Measurements from ENCODE around the gene CDH1.
"Not testable (repeated sequence)": the region's sequence is repeated elsewhere in the genome, so short reads cannot be mapped to it uniquely, and the experiment has no call there.

Gene CDH1

DNA sequence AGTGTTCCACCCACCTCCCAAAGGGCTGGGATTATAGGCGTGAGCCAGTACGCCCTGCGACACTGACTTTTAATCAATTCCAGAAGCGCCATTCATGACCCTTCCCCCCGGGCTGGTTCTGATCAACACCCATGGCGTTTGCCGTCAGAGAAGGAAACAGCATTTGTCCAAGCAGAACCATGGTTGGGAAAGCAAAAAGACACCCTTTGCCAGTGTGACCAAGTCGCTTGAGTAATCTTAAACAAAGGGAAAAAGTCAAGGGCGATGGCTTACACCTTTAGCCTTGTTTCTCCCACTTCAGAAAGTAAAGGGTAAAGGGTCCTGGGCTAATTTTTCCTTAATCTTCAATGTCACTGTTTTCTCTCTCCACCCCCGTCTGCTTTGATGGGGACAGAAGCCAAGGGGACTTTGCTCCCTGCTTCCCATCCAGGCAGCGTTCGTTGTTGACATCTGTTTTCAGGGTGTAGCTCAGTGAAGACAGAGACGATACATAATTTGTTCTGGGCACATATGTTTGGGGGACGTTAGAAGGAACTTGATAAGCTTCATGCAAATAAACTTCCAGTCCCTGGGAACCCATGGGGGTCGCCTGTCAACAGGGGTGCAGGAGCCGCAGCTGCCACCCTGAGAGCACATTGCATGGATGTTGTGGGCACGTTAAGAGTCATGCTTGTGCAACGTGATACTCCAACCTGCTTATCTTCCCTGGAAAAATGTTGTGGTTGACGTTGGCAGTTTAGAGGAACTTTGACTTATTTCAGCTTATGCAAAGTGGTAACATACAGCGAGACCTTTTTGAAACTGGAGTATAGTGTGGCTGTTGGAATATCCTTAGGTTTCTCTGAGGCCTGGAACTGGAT is 55.6 kb downstream of the CDH1 start:
- DNase-seq = no peak

DNA sequence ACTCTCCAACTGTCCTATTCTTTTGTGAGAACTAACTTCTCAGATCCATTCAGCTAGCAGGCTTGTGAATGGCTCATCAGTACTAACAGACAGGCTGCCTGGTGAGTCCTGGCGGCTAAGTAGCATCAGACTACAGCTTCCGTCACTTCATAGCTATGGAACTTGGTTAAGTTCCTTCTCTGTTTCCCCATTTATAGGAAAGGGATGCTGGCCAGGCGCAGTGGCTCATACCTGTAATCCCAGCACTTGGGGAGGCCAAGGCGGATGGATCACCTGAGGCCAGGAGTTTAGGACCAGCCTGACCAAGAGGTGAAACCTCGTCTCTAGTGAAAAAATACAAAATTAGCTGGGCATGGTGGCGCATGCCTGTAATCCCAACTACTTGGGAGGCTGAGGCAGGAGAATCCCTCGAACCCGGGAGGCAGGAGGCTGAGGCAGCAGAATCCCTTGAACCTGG is 56.3 kb downstream of the CDH1 start:
- DNase-seq = no peak

GRCh38 chr16:68798398-68798797 is 61.3 kb downstream of the CDH1 start:
- peak; percentile 47 for DNase-seq

- DNase-seq = peak; percentile 68
These were observed 63.3 kb downstream of the CDH1 start for GRCh38 chr16:68800257-68800875.

GRCh38 chr16:68802190-68802589 is 65.1 kb downstream of the CDH1 start:
- DNase-seq = no peak

- no peak for DNase-seq
These were observed 69.3 kb downstream of the CDH1 start for GRCh38 chr16:68806422-68806821.

- DNase-seq = no peak
These were observed 69.9 kb downstream of the CDH1 start for GRCh38 chr16:68806981-68807380.

DNA sequence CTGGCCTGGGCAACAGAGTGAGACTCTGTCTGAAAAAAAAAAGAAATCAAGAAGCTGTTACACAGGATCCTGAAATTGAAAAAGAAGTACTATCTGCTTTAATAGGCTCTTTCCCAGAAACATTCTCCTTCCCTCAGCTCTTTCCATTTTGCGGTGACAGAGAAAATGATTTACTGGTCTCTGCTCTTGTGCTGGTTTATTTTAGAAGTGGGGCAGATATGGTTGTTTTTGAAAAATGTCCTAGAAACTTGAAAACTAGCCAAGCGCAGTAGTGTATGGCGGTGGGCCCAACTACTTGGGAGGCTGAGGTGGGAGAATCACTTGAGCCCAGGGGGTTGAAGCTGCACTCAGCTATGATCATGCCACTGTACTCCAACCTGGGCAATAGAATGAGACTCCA is 77.4 kb downstream of the CDH1 start:
- DNase-seq = no peak

- DNase-seq = no peak
These were observed 86.5 kb downstream of the CDH1 start for GRCh38 chr16:68823401-68824135.

- no peak for DNase-seq
These were observed 88.3 kb downstream of the CDH1 start for GRCh38 chr16:68825427-68825826.

DNA sequence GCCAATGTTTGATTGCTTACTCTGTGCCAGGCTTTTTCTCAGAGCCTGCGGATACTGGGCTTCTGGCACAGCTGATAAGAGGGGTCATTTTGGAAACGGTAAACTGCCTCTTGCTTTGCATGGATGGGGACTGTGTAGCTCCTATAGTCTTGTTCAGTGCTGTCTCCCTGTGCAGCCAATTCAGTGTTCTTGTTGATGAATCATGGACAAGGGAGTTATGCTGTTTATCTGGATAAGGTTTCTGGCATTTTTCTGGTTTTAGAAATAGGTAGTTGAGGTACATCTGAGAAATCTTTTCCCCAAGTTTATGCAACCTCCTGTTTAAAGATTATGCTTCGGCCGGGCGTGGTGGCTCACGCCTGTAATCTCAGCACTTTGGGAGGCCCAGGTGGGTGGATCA is 89.6 kb downstream of the CDH1 start:
- DNase-seq = no peak

GRCh38 chr16:68833251-68833650 is 96.2 kb downstream of the CDH1 start:
- DNase-seq = no peak

DNA sequence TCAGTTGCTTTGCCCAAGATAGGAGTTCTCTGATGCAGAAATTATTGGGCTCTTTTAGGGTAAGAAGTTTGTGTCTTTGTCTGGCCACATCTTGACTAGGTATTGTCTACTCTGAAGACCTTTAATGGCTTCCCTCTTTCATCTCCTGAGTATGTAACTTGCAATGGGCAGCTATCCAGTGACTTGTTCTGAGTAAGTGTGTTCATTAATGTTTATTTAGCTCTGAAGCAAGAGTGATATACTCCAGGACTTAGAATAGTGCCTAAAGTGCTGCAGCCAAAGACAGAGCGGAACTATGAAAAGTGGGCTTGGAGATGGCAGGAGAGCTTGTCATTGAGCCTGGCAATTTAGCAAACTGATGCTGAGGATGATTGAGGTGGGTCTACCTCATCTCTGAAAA is 97.5 kb downstream of the CDH1 start:
- no peak for DNase-seq

GRCh38 chr16:68835970-68836369 is 98.9 kb downstream of the CDH1 start:
- DNase-seq = no peak

- DNase-seq = no peak
These were observed 102.7 kb downstream of the CDH1 start for GRCh38 chr16:68839831-68840230.

GRCh38 chr16:68842964-68843481 is 105.9 kb downstream of the CDH1 start:
- DNase-seq = not testable (repeated sequence)

GRCh38 chr16:68843482-68844210 is 106.6 kb downstream of the CDH1 start, which contains the start of gene TANGO6:
Gene TANGO6 (plus strand): TSS chr16:68843531. CDS start chr16:68843618, 87 bp downstream.
- DNase-seq = peak; percentile 86

- DNase-seq = no peak
These were observed 107.1 kb downstream of the CDH1 start for GRCh38 chr16:68844211-68844564.

DNA sequence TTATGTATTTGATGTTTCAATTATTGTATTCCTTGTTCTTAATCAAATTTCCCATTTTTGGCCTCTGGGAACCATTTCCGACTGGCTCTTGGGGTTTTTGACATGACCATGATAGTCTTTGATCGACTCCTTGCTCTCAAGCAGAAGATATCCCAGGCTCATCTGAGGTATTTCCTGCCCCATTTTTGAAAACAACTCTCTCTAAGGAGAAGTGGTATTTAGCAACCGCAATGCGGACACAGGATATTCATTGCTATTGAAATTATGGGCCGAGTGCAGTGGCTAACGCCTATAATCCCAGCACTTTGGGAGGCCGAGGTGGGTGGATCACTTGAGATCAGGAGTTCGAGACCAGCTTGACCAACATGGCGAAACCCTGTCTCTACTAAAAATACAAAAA is 111.7 kb downstream of the CDH1 start:
- DNase-seq = no peak

DNA sequence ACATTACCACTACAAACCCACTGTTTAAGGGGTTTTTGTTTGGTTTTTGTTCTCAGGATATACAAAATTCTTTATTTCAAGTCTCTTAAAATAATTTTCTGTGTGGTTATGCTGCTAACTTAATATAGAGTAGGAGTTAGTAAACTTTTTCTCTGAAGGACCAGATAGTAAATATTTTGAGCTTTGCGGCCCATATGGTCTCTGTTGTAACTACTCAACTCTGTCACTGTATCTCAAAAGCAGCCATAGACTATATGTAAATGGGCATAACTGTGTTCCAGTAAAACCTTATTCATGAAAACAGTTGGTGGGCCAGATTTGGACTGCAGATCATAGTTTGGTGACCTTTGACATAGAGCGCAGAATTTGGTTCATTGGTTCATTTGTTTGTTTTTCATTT is 113.4 kb downstream of the CDH1 start:
- no peak for DNase-seq

GRCh38 chr16:68851601-68852000 is 114.5 kb downstream of the CDH1 start:
- DNase-seq = no peak

- no peak for DNase-seq
These were observed 120.4 kb downstream of the CDH1 start for GRCh38 chr16:68857479-68857878.

GRCh38 chr16:68859828-68860227 is 122.7 kb downstream of the CDH1 start:
- DNase-seq = no peak

Measured in NCI-H69 (cell line).